ENCODE results near the gene WFS1.

Gene WFS1

GRCh38 chr4:6230827-6231662 is 38.6 kb upstream of the WFS1 start:
- H3K4me3 ChIP-seq (ENCODE audit: low read depth, low read length): no peak overlapping the region
- no peak for TF ChIP-seq CTCF (IDR thresholded peaks at IDR 0.05; ENCODE audit: low read depth, low read length)

GRCh38 chr4:6231663-6232165 is 37.9 kb upstream of the WFS1 start:
- TF ChIP-seq CTCF (IDR thresholded peaks at IDR 0.05; ENCODE audit: low read depth, low read length): no peak
- no peak overlapping the region for H3K4me3 ChIP-seq (ENCODE audit: low read depth, low read length)

GRCh38 chr4:6232836-6233785 is 36.5 kb upstream of the WFS1 start:
- H3K4me3 ChIP-seq (ENCODE audit: low read depth, low read length): no peak overlapping the region
- TF ChIP-seq CTCF (IDR thresholded peaks at IDR 0.05; ENCODE audit: low read depth, low read length): no peak

- H3K4me3 ChIP-seq (ENCODE audit: low read depth, low read length): no peak overlapping the region
- no peak for TF ChIP-seq CTCF (IDR thresholded peaks at IDR 0.05; ENCODE audit: low read depth, low read length)
Measured at GRCh38 chr4:6233929-6234328, 35.7 kb upstream of the WFS1 start.

- no peak for TF ChIP-seq CTCF (IDR thresholded peaks at IDR 0.05; ENCODE audit: low read depth, low read length)
- H3K4me3 ChIP-seq (ENCODE audit: low read depth, low read length): no peak overlapping the region
Measured at GRCh38 chr4:6235012-6235411, 34.6 kb upstream of the WFS1 start.

GRCh38 chr4:6235901-6236640 is 33.6 kb upstream of the WFS1 start:
- TF ChIP-seq CTCF (IDR thresholded peaks at IDR 0.05; ENCODE audit: low read depth, low read length): no peak
- H3K4me3 ChIP-seq (ENCODE audit: low read depth, low read length): no peak overlapping the region
